BLaER1 (cell line): ENCODE data around the gene LRIG1.

Experiments used
- H3K27ac ChIP-seq: shearing (Covaris generic); formaldehyde crosslinking; 2 replicates; pipeline ENCODE4 v1.8.1; 2022
- H3K27me3 ChIP-seq: shearing (Covaris generic); formaldehyde crosslinking; 2 replicates; pipeline ENCODE4 v1.8.1; 2022
- H3K36me3 ChIP-seq: shearing (Covaris generic); formaldehyde crosslinking; 2 replicates; pipeline ENCODE4 v1.8.1; 2022
- H3K4me1 ChIP-seq: shearing (Covaris generic); formaldehyde crosslinking; 2 replicates; pipeline ENCODE4 v1.8.1; 2022
- H3K4me2 ChIP-seq: shearing (Covaris generic); formaldehyde crosslinking; 2 replicates; pipeline ENCODE4 v1.8.1; 2022
- H3K4me3 ChIP-seq: shearing (Covaris generic); formaldehyde crosslinking; 2 replicates; pipeline ENCODE4 v1.8.1; 2022
- H3K9ac ChIP-seq: shearing (Covaris generic); formaldehyde crosslinking; 2 replicates; pipeline ENCODE4 v1.8.1; 2022
- H3K9me3 ChIP-seq: shearing (Covaris generic); formaldehyde crosslinking; 2 replicates; pipeline ENCODE4 v1.8.1; 2022
- H4K20me1 ChIP-seq: shearing (Covaris generic); formaldehyde crosslinking; 2 replicates; pipeline ENCODE4 v1.8.1; 2022
- Cebpa-rat ChIP-seq: shearing (Covaris generic); IDR thresholded peaks from 2 replicates; pipeline ENCODE4 v1.8.1; 2022

Gene LRIG1

DNA sequence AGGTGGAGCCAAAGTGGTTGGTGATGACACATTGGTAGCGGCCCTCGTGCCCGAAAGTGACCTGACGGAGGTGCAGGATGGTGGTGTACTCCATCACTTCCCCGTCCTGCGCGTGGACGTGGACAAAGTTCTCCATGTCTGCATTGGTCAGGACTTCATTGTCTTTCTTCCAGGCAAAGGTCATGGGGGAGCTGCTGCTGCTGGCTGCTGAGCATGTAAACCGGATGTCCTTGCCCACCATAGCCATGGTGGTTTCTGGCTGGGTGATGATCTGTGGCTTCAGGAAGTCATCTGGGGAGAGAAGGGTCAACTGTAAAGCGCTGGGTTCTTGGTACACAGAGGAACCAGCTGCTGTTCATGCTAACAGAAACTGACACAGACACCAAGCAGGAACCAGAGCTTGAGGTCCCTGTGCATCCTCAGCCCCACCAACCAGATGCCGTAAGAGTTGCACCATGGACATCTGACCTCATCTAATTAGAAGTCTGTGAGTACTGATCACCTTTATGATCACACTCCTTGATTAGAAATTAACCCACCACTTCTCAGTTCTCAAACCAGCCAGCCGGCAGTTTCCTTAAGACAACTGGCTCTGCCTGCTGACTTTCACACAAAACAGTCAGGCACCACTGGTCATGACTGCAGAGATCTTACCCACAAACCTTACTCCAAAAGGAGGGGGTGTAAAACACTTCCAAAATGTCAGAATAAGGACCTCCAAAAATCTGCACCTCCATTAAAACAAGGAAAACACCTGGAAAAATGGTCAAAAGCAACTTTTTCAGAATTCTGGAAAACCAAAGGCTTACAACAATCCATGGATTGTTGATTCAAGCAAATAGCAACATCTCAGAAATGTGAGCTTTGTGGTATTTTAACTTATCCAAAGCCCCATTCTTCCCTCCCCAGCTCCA lies 114.6 kb downstream of the LRIG1 start:
- peak overlapping the region; percentile 89 for H3K4me2 ChIP-seq
- H3K27ac ChIP-seq, result peak overlapping the region; percentile 80
- no peak for TF ChIP-seq Cebpa-rat
- peaks cover 71% of the 10 kb centered on the region for H3K36me3 ChIP-seq
- H3K9ac ChIP-seq, result peak overlapping the region; percentile 51
- peaks cover 77% of the 10 kb centered on the region for H3K4me1 ChIP-seq
- no peaks in the 10 kb centered on the region for H3K27me3 ChIP-seq
- peak overlapping the region; percentile 52 for H3K4me3 ChIP-seq
- H3K9me3 ChIP-seq, result no peaks in the 10 kb centered on the region
- peaks cover 88% of the 10 kb centered on the region for H4K20me1 ChIP-seq

DNA sequence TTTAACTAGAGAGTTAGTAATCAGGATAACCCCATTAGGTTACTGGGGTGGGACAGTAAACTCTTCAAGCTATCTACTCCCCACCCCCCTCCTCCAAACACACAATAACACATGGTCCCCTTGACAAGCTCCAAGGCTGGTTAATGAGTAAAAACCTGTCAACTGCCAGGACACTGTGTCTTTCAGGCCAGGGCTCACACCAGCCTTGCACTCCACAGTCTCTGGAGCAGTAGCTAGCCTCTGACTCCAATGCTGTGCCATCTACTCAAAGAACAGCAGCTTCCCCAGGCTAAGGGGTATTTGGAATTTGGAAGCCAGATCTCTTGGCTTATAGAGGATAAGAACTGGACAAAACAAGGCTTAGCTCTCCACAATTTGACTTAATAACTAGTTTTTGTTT lies 115.8 kb downstream of the LRIG1 start:
- Histone ChIP-seq H3K27me3 (no peaks in the 10 kb centered on the region), H3K27ac (no peak overlapping the region), H3K4me1 (peaks cover 67% of the 10 kb centered on the region), H3K9ac (no peak overlapping the region), H3K36me3 (peaks cover 78% of the 10 kb centered on the region), H3K4me3 (no peak overlapping the region), H3K9me3 (no peaks in the 10 kb centered on the region), H3K4me2 (peak overlapping the region; percentile 89), H4K20me1 (peaks cover 94% of the 10 kb centered on the region)
- no peak for TF ChIP-seq Cebpa-rat

DNA sequence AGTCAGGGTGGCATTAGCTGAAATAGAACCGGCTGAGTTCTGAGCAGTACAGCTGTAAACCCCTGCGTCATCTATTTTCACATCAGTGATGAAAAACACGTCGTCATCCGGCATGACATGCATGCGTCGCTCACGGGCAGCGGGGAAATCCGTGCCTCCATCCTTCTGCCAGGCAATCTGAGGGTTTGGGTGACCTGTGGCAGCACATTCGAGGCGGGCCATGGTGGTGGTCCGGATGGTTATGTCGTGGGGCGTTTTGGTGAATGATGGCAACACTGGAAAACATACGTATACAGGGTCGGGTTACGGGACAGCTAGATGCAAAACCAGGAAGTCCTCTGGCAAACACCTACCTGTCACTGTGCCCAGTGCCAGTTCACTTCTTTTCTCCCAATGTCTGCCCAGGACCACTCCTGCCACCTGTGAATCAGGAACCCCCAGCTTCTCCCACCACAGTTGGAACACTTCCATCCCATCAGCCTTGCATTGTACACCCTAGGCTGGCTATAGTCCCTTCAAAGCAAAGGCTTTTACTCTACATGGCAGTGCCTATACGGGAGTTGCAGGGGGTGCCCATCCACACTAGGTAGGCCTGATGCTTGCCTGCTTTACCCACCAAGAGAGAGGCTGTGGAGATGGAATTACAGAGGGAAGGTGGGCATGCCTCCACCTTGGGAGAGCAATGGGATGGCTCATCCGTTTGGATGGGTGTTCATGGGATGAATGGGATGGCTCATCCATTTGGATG lies 116.7 kb downstream of the LRIG1 start:
- Histone ChIP-seq H3K36me3 (peaks cover 79% of the 10 kb centered on the region), H3K4me3 (no peak overlapping the region)
- no peak for TF ChIP-seq Cebpa-rat

DNA sequence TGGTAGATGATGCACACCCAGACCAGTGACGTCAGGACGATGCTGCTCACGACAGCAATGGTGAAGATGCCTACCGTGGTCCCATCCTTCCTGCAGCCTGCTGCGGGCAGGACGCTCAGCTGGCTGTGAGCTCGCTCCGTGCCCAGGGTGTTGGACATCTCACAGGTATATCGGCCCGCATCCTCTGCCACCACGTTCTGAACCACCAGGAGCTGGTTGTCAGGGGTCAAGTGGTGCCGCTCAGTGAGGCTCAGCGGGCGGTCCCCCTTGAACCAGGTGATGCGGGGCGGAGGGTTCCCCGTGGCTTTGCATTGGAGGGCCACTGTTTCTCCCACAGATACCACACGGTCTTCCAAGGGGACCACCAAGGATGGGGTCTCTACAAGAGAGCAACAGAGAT lies 117.8 kb downstream of the LRIG1 start:
- H3K4me1 ChIP-seq, result peaks cover 47% of the 10 kb centered on the region
- H3K36me3 ChIP-seq, result peaks cover 82% of the 10 kb centered on the region
- peaks cover 98% of the 10 kb centered on the region for H4K20me1 ChIP-seq
- H3K27me3 ChIP-seq, result no peaks in the 10 kb centered on the region
- H3K4me3 ChIP-seq, result no peak overlapping the region
- no peak overlapping the region for H3K4me2 ChIP-seq
- TF ChIP-seq Cebpa-rat, result no peak
- no peaks in the 10 kb centered on the region for H3K9me3 ChIP-seq
- H3K9ac ChIP-seq, result no peak overlapping the region
- no peak overlapping the region for H3K27ac ChIP-seq

More for the DNA sequence above, 116.7 kb downstream of the LRIG1 start:
- Histone ChIP-seq H4K20me1 (peaks cover 96% of the 10 kb centered on the region), H3K9me3 (no peaks in the 10 kb centered on the region), H3K4me2 (no peak overlapping the region), H3K27ac (no peak overlapping the region; the same call in 1 of the 2 replicates), H3K4me1 (peaks cover 59% of the 10 kb centered on the region), H3K9ac (no peak overlapping the region), H3K27me3 (no peaks in the 10 kb centered on the region)

DNA sequence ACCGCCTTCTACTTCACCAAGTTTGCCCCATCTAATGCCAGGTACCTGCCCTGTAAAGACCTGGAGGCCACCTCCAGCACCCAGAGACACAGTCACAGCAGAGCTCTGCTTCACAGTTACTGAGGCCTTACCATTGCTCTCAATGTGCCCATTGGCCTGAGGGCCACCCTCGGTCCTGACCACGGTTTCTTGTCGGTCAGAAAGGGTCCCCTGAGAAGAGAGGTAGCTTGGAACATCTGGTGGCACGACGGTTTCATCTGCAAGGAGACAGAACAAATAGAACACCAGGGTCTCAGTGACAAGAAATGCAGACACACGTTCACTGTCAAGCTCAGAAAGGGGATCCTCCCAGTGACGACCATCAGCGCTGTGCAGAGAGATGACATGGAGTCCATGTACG lies 118.7 kb downstream of the LRIG1 start:
- Histone ChIP-seq H3K4me3 (no peak overlapping the region), H4K20me1 (peaks cover 100% of the 10 kb centered on the region), H3K27me3 (no peaks in the 10 kb centered on the region), H3K9ac (no peak overlapping the region), H3K36me3 (peaks cover 91% of the 10 kb centered on the region), H3K4me2 (no peak overlapping the region), H3K27ac (no peak overlapping the region), H3K9me3 (no peaks in the 10 kb centered on the region), H3K4me1 (peaks cover 38% of the 10 kb centered on the region)
- TF ChIP-seq Cebpa-rat, result no peak

DNA sequence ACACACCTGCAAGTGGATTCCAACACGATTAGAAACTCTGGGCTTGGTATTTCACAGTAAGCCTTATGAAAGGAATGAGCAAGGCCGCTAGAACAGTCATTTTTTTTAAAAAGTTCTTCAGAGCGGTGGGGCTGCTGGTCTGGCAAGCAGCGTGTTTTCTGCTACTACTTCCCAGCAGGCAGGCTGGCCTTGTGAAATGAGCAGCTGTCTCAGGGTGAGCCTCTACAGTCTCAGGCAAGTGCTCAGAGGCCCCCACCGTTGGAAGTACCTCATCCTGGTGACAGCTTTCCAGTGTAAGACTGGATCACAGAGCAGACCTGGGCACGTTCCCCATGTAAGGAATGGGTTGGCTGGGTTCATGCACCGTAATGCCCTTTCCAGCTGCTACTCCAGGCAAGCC lies 119.2 kb downstream of the LRIG1 start:
- Histone ChIP-seq H3K9me3 (no peaks in the 10 kb centered on the region), H3K27ac (no peak overlapping the region), H3K27me3 (no peaks in the 10 kb centered on the region), H3K9ac (no peak overlapping the region), H4K20me1 (peaks cover 100% of the 10 kb centered on the region), H3K4me2 (no peak overlapping the region), H3K36me3 (peaks cover 96% of the 10 kb centered on the region), H3K4me3 (no peak overlapping the region), H3K4me1 (peaks cover 33% of the 10 kb centered on the region)
- TF ChIP-seq Cebpa-rat, result no peak

DNA sequence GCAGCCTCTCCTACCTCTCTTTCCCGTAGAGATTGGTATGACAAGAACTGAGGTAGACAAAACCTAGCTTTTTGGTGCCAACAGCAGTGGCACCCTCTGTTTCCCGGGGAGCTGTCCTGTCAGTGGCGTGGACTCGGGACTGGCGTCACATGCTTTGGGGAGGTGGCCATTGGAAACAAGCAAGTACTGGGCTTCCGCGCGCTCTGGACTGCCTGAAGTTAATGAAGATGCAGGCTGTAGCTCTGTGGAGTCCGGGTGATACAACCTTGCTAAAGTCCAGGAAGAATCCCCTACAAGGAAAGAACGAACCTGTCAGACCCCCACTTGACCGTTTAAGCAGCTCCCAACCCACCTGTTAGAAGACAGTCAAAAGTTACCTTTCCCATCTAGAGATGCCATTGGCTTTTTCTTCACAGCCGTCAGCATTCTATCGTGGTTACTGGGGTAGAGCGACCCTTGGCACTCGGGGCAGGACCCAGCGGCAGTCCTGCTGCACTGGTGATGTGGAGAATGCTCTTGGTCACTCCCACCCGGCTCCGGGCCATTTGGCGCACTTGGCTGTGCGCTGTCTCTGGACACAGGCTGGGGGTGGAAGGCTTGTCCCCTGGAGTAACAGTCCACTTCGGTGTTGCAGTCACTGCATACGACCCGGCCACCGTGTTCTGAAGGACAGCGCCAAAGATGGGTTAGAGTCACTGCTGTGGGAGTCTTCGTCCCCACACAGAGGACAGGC lies 120.5 kb downstream of the LRIG1 start:
- H3K36me3 ChIP-seq, result peaks cover 100% of the 10 kb centered on the region
- H3K27me3 ChIP-seq, result no peaks in the 10 kb centered on the region
- TF ChIP-seq Cebpa-rat, result no peak
- H3K9me3 ChIP-seq, result no peaks in the 10 kb centered on the region
- H4K20me1 ChIP-seq, result peaks cover 92% of the 10 kb centered on the region
- no peak overlapping the region for H3K27ac ChIP-seq
- no peak overlapping the region for H3K9ac ChIP-seq
- H3K4me3 ChIP-seq, result no peak overlapping the region
- H3K4me1 ChIP-seq, result peaks cover 20% of the 10 kb centered on the region
- H3K4me2 ChIP-seq, result no peak overlapping the region

DNA sequence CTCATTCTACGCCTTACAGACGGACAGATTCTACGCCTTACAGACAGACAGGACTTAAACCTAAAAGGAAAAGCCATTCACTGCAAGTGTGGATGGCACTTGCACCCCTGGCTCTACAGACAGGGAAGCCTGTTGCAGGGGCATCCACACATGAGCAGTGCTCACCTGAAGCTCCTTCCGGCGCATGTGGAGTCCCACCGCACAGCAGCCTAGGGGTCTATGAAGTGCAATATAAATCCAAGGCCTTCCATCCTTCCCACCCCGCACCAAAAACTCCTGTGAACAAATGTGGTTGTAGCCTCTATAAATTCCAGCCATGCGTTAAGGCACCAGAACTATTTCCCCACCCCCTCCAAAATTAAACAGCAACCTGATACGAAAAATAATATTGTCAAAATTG lies 121.3 kb downstream of the LRIG1 start:
- no peak overlapping the region for H3K9ac ChIP-seq
- no peaks in the 10 kb centered on the region for H3K27me3 ChIP-seq
- H3K4me1 ChIP-seq, result peaks cover 12% of the 10 kb centered on the region
- peaks cover 100% of the 10 kb centered on the region for H3K36me3 ChIP-seq
- peaks cover 84% of the 10 kb centered on the region for H4K20me1 ChIP-seq
- no peak overlapping the region for H3K4me2 ChIP-seq
- H3K9me3 ChIP-seq, result no peaks in the 10 kb centered on the region
- TF ChIP-seq Cebpa-rat, result no peak
- no peak overlapping the region for H3K27ac ChIP-seq
- H3K4me3 ChIP-seq, result no peak overlapping the region

DNA sequence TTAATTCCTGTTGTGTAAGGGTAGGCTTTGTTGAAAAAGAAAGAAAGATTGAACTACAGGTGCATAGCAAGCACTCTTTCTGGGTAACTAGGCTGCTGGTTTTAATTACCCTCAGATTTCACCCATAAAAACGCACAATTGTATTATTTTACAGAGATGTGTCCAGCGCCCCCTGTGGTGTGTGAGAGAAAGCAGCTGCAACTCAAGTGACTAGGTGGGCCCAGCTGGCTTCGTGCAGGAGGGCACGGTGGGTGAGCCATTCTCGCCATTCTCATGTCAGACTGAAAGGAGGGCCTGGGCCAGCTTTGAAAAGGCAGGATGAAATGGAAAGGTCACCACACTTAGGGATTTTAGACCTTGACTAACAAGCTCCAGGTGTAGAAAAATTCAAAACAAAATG lies 122.6 kb downstream of the LRIG1 start:
- Histone ChIP-seq H3K4me3 (no peak overlapping the region), H3K9me3 (no peaks in the 10 kb centered on the region), H3K27me3 (no peaks in the 10 kb centered on the region), H4K20me1 (peaks cover 79% of the 10 kb centered on the region), H3K36me3 (peaks cover 100% of the 10 kb centered on the region), H3K27ac (no peak overlapping the region), H3K4me2 (no peak overlapping the region), H3K4me1 (0 out of 2 replicates have a peak, but pooled peaks cover 9% of the 10 kb centered on the region), H3K9ac (no peak overlapping the region)
- TF ChIP-seq Cebpa-rat, result no peak
